CD4-positive, alpha-beta T cell (primary cell): ENCODE results near the gene COA1. TPM values are rescaled to one million over a fixed set of nuclear protein-coding genes. Genes with fewer than 3 reads are reported as not detected.
"Not testable (repeated sequence)": the region's sequence is repeated elsewhere in the genome, so short reads cannot be mapped to it uniquely, and the experiment has no call there.

Experiments used
- ATAC-seq: fragments of 200-7000 bp; cut with Tn5 transposase; one replicate; pipeline ENCODE4 v1.10.0; 2022; ENCODE audit warnings: mild to moderate bottlenecking; ENCODE audit not compliant: poor library complexity
- CTCF ChIA-PET: fragments of 350-600 bp; sonication (Branson Sonifier 250); formaldehyde crosslinking; loops from one replicate; lab custom pipeline; 2021; ENCODE audit warnings: antibody characterized with exemption, inconsistent platforms; lab: Charles Lee
- POLR2A ChIA-PET: fragments of 350-600 bp; sonication (Branson Sonifier 250); formaldehyde crosslinking; loops from one replicate; lab custom pipeline; 2021; ENCODE audit warnings: antibody characterized with exemption, inconsistent platforms; lab: Charles Lee
- DNase-seq, 14 experiments: peaks; one replicate each; pipeline ENCODE4 v3.0.0-alpha.2; 2013 to 2020; ENCODE audit warnings: mixed read lengths in 2 of 14
- H3K27ac ChIP-seq, 2 donors: one replicate each; pipeline versions ENCODE4 v1.5.1 to v1.7.0; 2013; ENCODE audit warnings: low read length in 2 of 2, low read depth in 1 of 2, mild to moderate bottlenecking in 1 of 2
- H3K27me3 ChIP-seq, 2 experiments: 1 replicate in 1 of 2; 2 replicates in 1 of 2; pipeline versions ENCODE4 v1.6.1 to v1.7.0; 2013; ENCODE audit warnings: low read length in 2 of 2, control low read depth in 1 of 2, mild to moderate bottlenecking in 1 of 2, moderate library complexity in 1 of 2; ENCODE audit not compliant: insufficient read depth in 2 of 2, control insufficient read depth in 1 of 2
- H3K36me3 ChIP-seq: one replicate; pipeline ENCODE4 v1.6.1; 2013; ENCODE audit warnings: low read length, control low read depth; ENCODE audit not compliant: insufficient read depth
- H3K4me1 ChIP-seq: one replicate; pipeline ENCODE4 v1.6.1; 2013; ENCODE audit warnings: low read length, control low read depth; ENCODE audit not compliant: insufficient read depth
- H3K4me3 ChIP-seq: one replicate; pipeline ENCODE4 v1.5.1; 2013; ENCODE audit warnings: mild to moderate bottlenecking, low read length, moderate library complexity
- H3K9me3 ChIP-seq, 2 experiments: 1 replicate in 1 of 2; 2 replicates in 1 of 2; pipeline versions ENCODE4 v1.6.1 to v1.7.0; 2013; ENCODE audit warnings: low read length in 2 of 2, mild to moderate bottlenecking in 2 of 2, control low read depth in 1 of 2, moderate library complexity in 1 of 2; ENCODE audit not compliant: control insufficient read depth in 1 of 2, insufficient read depth in 1 of 2
- H3K27ac Mint-ChIP-seq: one replicate; pipeline ENCODE4 v1.8.0; 2020; ENCODE audit warnings: mixed read lengths
- H3K27me3 Mint-ChIP-seq: one replicate; pipeline ENCODE4 v1.8.0; 2021; ENCODE audit warnings: mixed read lengths
- H3K36me3 Mint-ChIP-seq: one replicate; pipeline ENCODE4 v1.8.0; 2021; ENCODE audit warnings: low read depth, mixed read lengths
- H3K4me1 Mint-ChIP-seq: one replicate; pipeline ENCODE4 v1.8.0; 2021; ENCODE audit warnings: low read depth, mixed read lengths
- H3K4me3 Mint-ChIP-seq: one replicate; pipeline ENCODE4 v1.8.0; 2020; ENCODE audit warnings: mild to moderate bottlenecking, mixed read lengths
- H3K9me3 Mint-ChIP-seq: one replicate; pipeline ENCODE4 v1.8.0; 2020; ENCODE audit warnings: mixed read lengths
- CTCF ChIP-seq: fragments of 200-600 bp; IDR thresholded peaks from one replicate; pipeline ENCODE4 v1.8.0; 2022; ENCODE audit warnings: antibody characterized with exemption, mild to moderate bottlenecking
- intact Hi-C, 2 experiments: fragments of 100-400 bp; cut with DNase I in 1 of 2; cut with micrococcal nuclease in 1 of 2; formaldehyde crosslinking; loops; one replicate each; pipeline versions ENCODE4 v1.15.1 to v1.9.0; 2023 to 2025; cut with DNase I, micrococcal nuclease
- total RNA-seq, 174 experiments: library from RNA in 2 of 174; stranded (reverse) in 2 of 174; gene quantifications; one replicate each; pipeline ENCODE4 v1.2.3 and lab custom pipeline; 2021 to 2026

COA1 gene
- total RNA-seq, 2 experiments from 2014 or later = 78.9 to 80.7 TPM

GRCh38 chr7:43711503-43711902 lies 17.8 kb downstream of the COA1 start:
- no peaks in the 10 kb centered on the region for H3K27me3 ChIP-seq
- ChIA-PET CTCF (interaction anchor here (0.6 to 3.0 kb wide), 2 partner anchors 106 to 129 kb away, joined by 3 to 12 read pairs; partner anchors contain the start of gene STK17A), POLR2A (no interaction called here)
- peaks cover 6% of the 10 kb centered on the region for H3K36me3 ChIP-seq
- TF ChIP-seq CTCF = no peak
- no peak for ATAC-seq
- no peak overlapping the region for H3K27ac Mint-ChIP-seq
- H3K9me3 ChIP-seq = no peaks in the 10 kb centered on the region
- H3K36me3 Mint-ChIP-seq = peaks cover 18% of the 10 kb centered on the region
- no peak overlapping the region for H3K4me3 Mint-ChIP-seq
- H3K4me1 Mint-ChIP-seq = peaks cover 35% of the 10 kb centered on the region
- DNase-seq = no peak
- intact Hi-C loops = loop anchor here in 1 of 2 experiments (10.0 kb wide), 1 partner anchor 257 kb away; no protein-coding TSS in a partner anchor
- H3K4me1 ChIP-seq = peaks cover under 1% of the 10 kb centered on the region
- H3K27me3 Mint-ChIP-seq = no peaks in the 10 kb centered on the region
- H3K4me3 ChIP-seq = no peak overlapping the region
- no peaks in the 10 kb centered on the region for H3K9me3 Mint-ChIP-seq
- H3K27ac ChIP-seq = no peak overlapping the region

- intact Hi-C loops, H3K9me3 Mint-ChIP-seq, H3K27ac Mint-ChIP-seq, ATAC-seq, H3K27ac ChIP-seq, H3K4me3 ChIP-seq, H3K4me3 Mint-ChIP-seq, H3K27me3 Mint-ChIP-seq, H3K27me3 ChIP-seq, H3K36me3 Mint-ChIP-seq, DNase-seq, POLR2A ChIA-PET, H3K9me3 ChIP-seq, H3K4me1 ChIP-seq: not testable (repeated sequence)
- peaks cover 12% of the 10 kb centered on the region for H3K36me3 ChIP-seq
- CTCF ChIA-PET = interaction anchor here (1.5 kb wide), 1 partner anchor 125 kb away, joined by 3 read pairs; the partner anchor contains the start of gene STK17A
- H3K4me1 Mint-ChIP-seq = peaks cover 39% of the 10 kb centered on the region
These were observed 21.3 kb downstream of the COA1 start for GRCh38 chr7:43708055-43708454.

GRCh38 chr7:43703573-43703972 lies 25.8 kb downstream of the COA1 start:
- Histone ChIP-seq H3K4me1 (peaks cover 7% of the 10 kb centered on the region), H3K27ac (no peak overlapping the region), H3K27me3 (no peaks in the 10 kb centered on the region), H3K9me3 (no peaks in the 10 kb centered on the region), H3K36me3 (peaks cover 12% of the 10 kb centered on the region), H3K4me3 (no peak overlapping the region)
- Mint-ChIP-seq H3K27ac (no peak overlapping the region), H3K27me3 (no peaks in the 10 kb centered on the region), H3K9me3 (no peaks in the 10 kb centered on the region), H3K4me3 (no peak overlapping the region), H3K4me1 (peaks cover 60% of the 10 kb centered on the region), H3K36me3 (peaks cover 6% of the 10 kb centered on the region)
- ChIA-PET CTCF (interaction anchor here (3.3 kb wide), 1 partner anchor 121 kb away, joined by 26 read pairs; the partner anchor contains the start of gene STK17A), POLR2A (interaction anchor here (3.1 kb wide), 1 partner anchor 121 kb away, joined by 18 read pairs; the partner anchor contains the start of gene STK17A)
- intact Hi-C loops = loop anchor here in 1 of 2 experiments (2.0 kb wide), 1 partner anchor 53 kb away; no protein-coding TSS in a partner anchor
- DNase-seq (no peak), ATAC-seq (no peak)
- TF ChIP-seq CTCF = no peak
